GM18502 (cell line): ENCODE measurements around the gene ZNF154.

ENCODE experiments used
- ATAC-seq: cut with Tn5 transposase; IDR thresholded peaks from one replicate; pipeline ENCODE4 v1.9.1; 2021; ENCODE audit warnings: mild to moderate bottlenecking; ENCODE audit not compliant: unreplicated experiment, poor library complexity

The ZNF154 gene

DNA sequence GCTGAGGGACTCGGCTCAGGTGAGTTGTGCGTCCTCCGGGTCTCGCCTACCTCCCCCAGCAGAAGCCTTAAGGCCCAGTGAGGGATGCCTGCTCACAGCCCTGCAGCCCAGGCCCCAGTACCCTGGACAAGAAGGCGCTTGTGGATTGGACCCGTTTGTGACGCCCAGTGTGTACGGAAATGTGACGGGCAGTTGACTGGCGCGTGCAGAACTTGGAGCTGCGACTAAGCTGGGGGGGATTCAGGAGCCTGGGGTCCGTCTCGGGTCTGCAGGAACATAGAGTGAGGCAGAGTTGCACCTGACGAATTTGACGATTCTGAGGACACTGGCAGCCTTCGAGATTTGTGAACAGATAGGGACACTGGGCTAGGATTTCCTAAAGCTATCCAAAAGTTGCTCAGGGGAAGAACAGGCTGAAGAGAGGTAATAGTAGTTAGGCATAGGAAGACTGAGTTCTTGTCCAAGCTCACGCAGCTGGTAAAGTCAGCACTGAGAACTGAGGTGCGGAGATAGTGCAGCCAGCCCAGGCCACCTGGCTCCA is 26.7 kb downstream of the ZNF154 start:
- no peak for ATAC-seq

- no peak for ATAC-seq
These were observed 33.1 kb downstream of the ZNF154 start for GRCh38 chr19:57675881-57676280.

- no peak for ATAC-seq
These were observed 36.5 kb downstream of the ZNF154 start for GRCh38 chr19:57672466-57672865.

DNA sequence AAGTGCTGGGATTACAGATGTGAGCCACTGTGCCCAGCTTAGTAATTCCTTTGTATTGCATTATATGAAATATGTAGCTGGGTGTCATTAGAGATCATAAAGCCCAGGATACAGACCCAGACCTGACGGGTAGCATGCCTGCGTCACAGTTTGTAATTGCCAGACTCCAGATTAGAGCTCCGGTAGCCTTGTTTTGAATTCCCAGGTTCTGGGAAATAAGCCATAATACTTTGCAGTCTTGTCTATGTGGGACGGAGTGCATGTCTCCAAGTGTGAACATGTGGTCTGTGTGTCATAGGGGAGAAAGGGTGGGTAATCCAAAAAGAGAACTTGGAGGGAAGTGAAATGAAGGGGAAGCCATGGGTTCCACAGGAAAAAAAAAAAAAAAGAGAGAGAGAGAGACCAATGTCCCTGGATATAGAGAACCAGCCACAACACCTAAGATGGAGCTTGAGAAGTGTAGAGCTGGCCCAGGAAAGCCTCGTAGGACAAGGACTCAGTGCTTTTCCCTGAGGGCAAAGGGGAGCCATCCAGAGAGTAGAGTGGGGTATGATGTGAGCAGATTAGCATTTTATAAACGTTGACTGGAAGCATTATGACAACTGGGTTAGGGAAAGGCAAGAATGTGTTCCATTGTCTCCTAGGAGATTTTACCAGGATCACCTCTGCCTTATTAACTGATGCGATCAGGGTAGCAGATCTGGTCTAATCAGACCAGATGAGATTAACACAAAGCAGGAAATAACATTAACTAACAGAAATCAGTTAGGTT is 37.7 kb downstream of the ZNF154 start:
- no peak for ATAC-seq

DNA sequence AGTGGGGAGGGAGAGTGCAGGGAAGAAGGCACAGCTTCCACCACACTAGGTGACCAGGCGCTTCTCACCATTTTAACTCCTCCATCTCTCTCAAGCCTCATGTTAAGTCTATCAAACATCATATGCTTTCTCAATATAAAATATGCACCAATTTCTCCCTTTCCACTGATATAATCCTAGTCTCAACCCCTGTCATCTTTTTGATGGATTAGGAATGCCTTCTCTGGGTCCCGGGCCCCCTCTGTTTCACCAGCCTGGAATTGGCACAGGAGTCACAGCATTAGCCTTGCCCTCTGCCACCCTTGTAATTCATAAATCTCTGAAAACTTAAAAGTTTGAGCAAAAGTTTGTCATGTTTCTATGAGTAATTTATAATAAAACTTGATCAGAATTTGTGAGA is 40.4 kb downstream of the ZNF154 start, which contains the start of gene ZSCAN4:
TSS of gene ZSCAN4 (plus strand) at position 301 of the 400 bp plus-strand sequence. CDS start 7,211 bp downstream, outside the sequence.
- ATAC-seq = no peak

DNA sequence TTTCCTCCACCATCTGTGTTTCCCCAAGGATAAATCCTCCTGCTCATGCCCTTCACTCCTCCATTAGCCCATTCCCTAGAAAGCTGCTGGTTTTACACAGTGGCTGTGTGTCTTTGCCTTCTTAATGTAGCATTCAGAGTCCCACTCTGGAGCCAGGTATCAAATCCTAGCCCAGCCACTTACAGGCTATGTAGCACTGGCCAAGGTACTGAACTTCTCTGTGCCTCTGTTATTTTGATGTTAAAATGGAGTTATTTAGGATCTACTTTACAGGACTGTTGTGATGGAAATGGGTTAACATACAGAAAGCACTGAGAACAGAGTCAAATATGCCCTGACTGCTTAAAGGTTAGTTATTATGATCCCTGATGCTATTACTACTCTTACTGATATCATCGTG is 41.8 kb downstream of the ZNF154 start:
- no peak for ATAC-seq

- no peak for ATAC-seq
These were observed 43.7 kb downstream of the ZNF154 start for GRCh38 chr19:57665261-57665806.

- no peak for ATAC-seq
These were observed 44.5 kb downstream of the ZNF154 start for GRCh38 chr19:57664269-57665127.

- no peak for ATAC-seq
These were observed 52.7 kb downstream of the ZNF154 start for GRCh38 chr19:57656346-57656745.

- ATAC-seq = no peak
These were observed 53.6 kb downstream of the ZNF154 start for GRCh38 chr19:57655443-57655842.

- no peak for ATAC-seq
These were observed 55.3 kb downstream of the ZNF154 start for GRCh38 chr19:57653689-57654088.

DNA sequence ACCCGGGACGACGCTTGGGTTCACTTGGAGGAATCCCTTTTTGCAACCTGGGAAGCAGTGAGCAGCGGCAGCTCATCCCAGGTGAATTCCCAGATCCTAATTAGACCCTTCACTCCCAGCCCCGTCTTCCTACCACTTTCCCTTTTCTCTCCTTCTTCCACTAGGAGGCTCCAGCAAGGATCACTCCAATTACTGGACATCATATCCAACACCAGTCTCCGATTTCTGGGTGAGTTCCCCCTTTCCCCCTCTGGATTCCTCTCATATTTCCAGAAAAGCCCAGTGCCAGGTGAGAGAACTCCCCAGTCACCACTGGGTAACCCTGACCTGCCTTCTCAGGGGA is 57.4 kb downstream of the ZNF154 start:
- ATAC-seq = no peak

DNA sequence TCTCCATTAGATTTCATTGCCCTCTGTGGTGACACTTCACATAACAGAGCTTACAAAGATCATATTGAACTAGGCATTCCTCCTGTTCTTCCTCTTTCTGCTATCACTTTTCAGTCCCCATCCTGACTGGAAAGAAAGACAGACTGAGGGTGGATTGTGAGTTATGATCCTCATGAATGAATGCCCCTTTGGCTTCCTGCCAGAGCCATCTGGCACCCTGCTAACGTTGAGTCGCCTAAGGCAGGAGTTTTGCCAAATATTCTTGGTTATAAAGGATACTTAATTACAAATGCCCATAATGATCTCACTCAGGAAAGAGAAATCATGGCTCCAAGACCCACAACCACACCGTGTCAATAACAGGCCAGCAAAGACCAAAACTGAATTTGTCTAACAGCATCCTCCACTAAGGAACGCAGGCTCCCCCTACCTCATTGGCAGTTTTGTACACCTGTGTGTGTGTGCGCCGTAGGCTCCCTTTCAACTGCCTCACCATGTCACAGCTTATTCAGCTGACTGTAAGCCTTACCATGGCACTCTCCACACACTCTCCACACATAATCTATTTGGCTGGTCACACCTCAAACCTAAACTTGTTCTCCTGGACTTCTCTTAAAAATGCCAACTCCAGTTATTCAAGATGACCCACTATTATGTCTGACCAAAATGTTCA is 60.5 kb downstream of the ZNF154 start:
- no peak for ATAC-seq
